Endometrium (tissue), 2 donors: ENCODE measurements around the gene DHRS9.
"Not testable (repeated sequence)": the region's sequence is repeated elsewhere in the genome, so short reads cannot be mapped to it uniquely, and the experiment has no call there.

Experiments used
- FAIRE-seq: peaks from 2 replicates; lab custom pipeline; 2012; peaks lifted over from hg19 to GRCh38; lab: Jason Lieb, UNC
- donor health status: control.
- donor health status: control.

Gene DHRS9

GRCh38 chr2:169095621-169096105, 26.3 kb downstream of the DHRS9 start:
- no peak for FAIRE-seq

- no peak for FAIRE-seq
Measured at GRCh38 chr2:169104848-169105247, 35.5 kb downstream of the DHRS9 start.

- FAIRE-seq = no peak
Measured at GRCh38 chr2:169105476-169105875, 36.1 kb downstream of the DHRS9 start.

- FAIRE-seq = no peak
Measured at GRCh38 chr2:169106134-169106533, 36.8 kb downstream of the DHRS9 start.

- no peak for FAIRE-seq
Measured at GRCh38 chr2:169106563-169107545, 37.5 kb downstream of the DHRS9 start.

- no peak for FAIRE-seq
Measured at GRCh38 chr2:169107645-169108044, 38.3 kb downstream of the DHRS9 start.

- no peak for FAIRE-seq
Measured at GRCh38 chr2:169108099-169108884, 38.9 kb downstream of the DHRS9 start.

- no peak for FAIRE-seq
Measured at GRCh38 chr2:169109502-169110409, 40.4 kb downstream of the DHRS9 start.

GRCh38 chr2:169110419-169110818, 41.1 kb downstream of the DHRS9 start:
- no peak for FAIRE-seq

- FAIRE-seq = no peak
Measured at GRCh38 chr2:169110916-169111315, 41.6 kb downstream of the DHRS9 start.

GRCh38 chr2:169112841-169113240, 43.5 kb downstream of the DHRS9 start:
- FAIRE-seq = no peak

- no peak for FAIRE-seq
Measured at GRCh38 chr2:169114056-169114455, 44.7 kb downstream of the DHRS9 start.

GRCh38 chr2:169116327-169116726, 47.0 kb downstream of the DHRS9 start:
- no peak for FAIRE-seq

GRCh38 chr2:169116993-169117392, 47.6 kb downstream of the DHRS9 start:
- FAIRE-seq = no peak

- FAIRE-seq = no peak
Measured at GRCh38 chr2:169118060-169118459, 48.7 kb downstream of the DHRS9 start.

GRCh38 chr2:169119123-169119760, 49.9 kb downstream of the DHRS9 start:
- no peak for FAIRE-seq

- no peak for FAIRE-seq
Measured at GRCh38 chr2:169119851-169120250, 50.5 kb downstream of the DHRS9 start.

- no peak for FAIRE-seq
Measured at GRCh38 chr2:169129703-169130243, 60.4 kb downstream of the DHRS9 start.

GRCh38 chr2:169131587-169132512, 62.5 kb downstream of the DHRS9 start:
- FAIRE-seq = no peak

- FAIRE-seq = not testable (repeated sequence)
Measured at GRCh38 chr2:169134272-169134671, 64.9 kb downstream of the DHRS9 start.
